Measurements from ENCODE around the gene INCA1.
A peak's percentile ranks its signal among the peaks of the same experiment; 100 is the strongest.

Gene INCA1

DNA sequence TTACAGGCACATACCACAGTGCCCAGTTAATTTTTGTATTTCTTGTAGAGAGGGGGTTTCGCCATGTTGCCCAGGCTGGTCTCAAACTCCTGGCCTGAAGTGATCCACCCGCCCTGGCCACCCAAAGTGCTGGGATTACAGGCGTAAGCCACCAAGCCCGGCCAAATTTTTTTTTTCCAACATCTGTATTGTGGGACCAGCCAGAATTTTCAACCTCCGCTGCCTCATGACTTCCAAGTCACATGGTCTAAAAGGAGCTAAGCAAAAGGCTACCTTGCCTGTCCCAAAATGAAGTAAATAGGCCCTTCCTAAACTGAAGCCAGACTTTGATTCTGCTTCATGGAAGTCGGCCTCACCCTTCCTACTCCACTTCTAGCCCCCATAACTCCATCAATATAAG, 25.5 kb downstream of the INCA1 start:
- no peak for DNase-seq (ENCODE audit: low read depth in 2 of 2)

DNA sequence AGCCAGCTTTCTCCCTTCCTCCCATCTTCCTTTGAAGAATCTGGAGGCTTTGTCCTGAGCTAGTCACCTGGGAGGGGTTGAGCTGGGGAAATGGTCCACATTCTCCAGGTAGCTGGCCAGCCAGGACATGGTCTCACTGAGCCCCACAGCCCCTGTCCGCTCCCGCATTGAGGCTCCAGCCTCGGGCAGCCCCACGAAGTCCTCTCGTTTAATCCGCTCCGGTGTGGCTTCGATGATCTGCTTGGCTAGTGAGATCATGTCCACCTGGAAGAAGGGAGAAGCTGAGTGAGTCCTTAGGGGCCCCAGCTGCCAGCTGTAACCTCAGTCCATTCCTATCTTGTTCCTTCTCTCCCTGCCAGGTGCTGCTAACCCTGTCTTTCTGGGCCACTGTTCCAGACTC, 27.0 kb downstream of the INCA1 start:
- DNase-seq (ENCODE audit: low read depth in 2 of 2) = no peak

DNA sequence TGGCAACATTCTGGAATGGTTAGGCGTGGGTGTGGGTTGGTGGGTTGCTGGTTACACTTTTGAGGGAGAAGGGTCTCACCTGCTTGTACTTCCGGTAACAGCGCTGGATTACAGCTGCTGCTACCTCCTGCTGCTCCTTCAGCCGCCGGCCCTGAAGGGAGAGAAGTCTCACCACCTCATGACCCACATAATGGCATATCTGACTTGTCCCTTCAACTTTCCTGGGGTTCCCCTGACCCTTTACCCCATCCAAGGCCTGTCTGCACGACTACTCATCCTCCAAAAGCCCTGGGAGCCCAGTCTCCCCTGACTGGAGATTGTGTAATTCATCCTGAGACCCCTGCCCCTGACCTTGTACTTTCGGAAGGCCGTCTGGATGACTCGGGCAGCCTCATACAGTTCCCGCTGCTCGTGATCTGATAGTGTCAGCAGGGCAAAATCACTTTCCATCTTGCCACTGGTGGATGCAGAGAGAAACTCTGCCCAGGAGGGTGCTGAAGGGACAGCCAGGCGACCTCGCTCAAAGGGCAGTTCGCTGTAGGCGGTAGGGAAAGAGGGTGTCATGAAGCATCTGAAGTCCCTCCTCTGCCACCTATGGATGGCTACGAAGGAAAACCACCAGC, 27.7 kb downstream of the INCA1 start:
- no peak for DNase-seq (ENCODE audit: low read depth in 2 of 2)

DNA sequence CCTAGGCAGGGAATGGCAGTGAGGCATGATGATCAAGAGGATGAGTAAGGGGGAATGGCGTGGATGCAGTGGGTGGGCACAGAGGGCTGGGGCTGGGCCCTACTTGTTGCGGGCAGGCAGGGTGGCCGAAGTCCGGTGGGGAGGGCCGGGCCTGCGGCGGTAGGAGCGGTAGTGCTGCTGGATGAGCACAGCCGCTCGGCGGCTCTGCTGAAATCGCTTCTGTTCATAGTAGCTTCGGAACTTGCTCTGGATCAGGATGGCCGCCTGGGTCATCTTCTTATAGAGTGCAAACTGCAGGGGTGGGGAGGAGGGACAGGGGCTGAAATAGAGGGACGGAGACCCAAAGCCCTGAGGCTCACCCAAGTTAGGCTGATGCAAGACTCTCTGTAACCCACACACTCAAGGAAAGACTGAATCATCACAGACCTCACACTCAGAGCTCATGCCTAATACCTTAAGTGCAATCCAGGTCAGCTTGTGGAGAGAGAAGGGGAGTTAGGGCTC, 28.2 kb downstream of the INCA1 start:
- DNase-seq (ENCODE audit: low read depth in 2 of 2) = no peak

DNA sequence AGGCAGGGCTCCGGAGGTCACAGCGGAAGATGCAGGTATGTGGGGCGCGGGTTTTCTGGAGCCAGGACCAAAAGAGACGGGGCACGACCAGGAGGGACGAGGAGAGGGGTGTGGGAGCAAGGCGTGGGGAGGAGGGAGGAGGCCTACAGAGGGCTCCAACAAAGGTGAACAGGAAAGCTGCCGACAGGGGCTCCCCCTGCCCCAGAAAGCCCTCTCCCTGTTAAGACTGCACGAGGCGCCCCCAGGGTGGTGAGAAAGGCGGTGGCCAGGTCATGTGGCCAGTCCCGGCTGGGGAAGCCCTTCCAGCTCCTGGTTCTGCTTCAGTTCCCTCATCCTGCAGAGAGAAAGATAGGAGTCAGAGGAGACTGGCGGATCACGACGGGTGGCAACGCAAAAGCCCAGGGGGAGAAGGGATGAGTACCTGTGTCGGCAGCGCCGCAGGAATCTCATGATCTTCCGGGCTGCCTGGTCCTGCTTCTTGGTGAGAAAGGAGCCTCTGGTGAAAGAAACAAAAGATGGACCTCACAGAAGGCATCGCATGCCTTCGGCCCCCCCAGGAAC, 28.8 kb downstream of the INCA1 start:
- no peak for DNase-seq (ENCODE audit: low read depth in 2 of 2)

DNA sequence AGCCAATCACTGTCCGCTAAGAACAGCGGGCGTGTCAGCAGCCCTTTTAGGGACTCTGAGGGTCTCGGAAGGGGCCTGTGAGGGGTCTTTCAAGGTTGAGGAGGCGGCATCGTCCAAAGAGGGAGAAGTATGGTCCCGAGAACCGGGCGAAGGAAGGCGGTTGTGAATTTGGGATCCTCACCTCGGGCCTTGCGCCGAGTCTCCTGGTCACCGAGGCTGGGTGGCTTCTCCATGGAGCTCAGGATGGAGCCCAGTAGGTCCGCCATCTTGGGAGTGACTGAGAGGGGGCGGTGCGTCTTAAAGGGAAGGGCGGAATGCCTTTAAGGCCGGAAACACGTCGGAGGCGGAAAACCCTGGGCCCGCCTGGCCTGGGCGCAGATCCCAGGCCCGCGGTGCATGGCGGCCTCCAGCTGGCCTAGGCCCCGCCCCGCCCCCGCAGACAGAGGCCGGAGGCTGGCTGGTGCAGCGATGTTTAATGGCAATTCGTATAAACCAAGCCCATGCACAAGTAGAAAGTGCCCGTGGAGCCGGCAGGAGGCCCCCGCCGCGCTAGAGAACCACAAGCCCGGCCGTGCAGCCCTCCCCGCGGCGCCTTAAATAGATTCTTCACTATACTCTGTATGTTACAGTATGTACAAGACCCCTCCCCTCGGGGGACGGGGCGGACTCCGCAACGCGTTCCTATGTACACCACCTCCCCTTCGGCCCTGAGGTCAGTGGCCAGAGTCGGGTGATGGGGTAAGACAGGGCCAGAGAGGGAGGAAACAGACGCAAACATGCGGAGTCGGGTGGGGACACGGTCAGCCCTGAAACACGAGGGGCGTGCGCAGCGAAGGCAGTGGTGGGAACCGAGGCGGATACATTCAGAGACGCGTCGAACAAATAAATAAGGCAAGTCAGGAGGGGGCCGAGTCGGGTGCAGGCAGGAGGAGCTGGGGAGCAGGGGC, 29.5 kb downstream of the INCA1 start, which contains the start of gene SPAG7:
TSS of gene SPAG7 (minus strand) at position 279 of the 947 bp plus-strand sequence. CDS start at position 266, 13 bp downstream.
- peak; percentile 86 to 88 for DNase-seq (ENCODE audit: low read depth in 2 of 2)

DNA sequence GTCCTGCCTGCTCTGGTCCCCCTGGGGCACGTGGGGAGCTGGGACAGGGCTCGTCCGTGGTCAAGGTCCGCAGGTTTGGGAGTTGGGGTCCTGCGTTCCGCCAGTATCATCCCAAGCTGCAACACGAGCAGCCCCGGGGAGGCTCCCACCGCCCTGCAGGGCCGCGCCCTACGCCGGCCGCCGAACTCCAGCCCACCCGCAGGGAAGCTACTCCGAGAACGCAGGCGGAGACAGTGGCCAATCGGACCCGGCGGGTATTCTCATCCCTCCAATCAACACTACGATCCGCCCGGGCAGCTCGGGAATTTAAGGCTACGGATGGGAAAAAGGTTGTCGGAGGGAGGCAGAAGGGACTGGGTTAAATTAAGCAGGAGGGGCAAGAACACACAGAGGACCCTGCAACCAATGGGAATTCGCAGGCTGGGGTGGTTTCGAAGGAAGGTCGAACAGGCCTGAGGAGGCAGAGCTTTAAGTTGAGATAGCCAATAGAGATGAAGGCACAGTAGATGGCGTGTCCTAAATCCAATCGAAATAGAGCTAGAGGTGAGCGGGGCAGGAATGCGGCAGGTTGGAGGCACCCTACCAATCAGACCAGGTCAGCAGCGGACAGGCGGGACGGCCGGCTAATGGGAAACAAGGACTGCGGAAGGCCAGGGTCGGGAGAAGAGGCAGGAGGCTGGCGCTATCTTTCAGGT, 30.3 kb downstream of the INCA1 start:
- DNase-seq (ENCODE audit: low read depth in 2 of 2) = peak; percentile 92 to 94

DNA sequence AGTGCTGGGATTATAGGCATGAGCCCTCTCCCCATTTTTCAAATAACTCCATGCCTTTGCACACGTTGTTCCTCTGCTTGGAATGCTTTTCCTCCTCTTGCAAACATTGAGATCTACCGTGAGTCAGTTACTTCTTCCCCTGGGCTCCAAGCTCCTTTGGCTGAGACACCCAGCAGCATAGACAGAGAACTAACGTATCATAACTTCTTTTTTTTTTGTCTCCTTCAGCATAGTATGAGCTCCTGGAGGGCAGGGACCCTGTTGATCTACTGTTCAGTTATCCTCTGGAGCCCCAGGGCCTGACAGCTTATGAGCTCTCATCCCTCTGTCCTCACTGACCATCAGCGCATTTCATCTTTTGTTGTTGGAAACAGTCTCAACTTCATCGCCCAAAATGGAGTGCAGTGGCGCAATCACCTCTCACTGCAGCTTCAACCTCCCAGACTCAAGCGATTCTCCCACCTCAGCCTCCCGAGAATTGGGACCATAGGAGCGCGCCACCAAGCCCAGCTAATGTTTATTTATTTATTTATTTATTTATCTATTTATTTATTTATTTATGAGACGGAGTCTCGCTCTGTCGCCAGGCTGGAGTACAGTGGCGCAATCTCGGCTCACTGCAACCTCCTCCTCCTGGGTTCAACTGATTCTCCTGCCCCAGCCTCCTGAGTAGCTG, 31.9 kb downstream of the INCA1 start:
- no peak for DNase-seq (ENCODE audit: low read depth in 2 of 2)

DNA sequence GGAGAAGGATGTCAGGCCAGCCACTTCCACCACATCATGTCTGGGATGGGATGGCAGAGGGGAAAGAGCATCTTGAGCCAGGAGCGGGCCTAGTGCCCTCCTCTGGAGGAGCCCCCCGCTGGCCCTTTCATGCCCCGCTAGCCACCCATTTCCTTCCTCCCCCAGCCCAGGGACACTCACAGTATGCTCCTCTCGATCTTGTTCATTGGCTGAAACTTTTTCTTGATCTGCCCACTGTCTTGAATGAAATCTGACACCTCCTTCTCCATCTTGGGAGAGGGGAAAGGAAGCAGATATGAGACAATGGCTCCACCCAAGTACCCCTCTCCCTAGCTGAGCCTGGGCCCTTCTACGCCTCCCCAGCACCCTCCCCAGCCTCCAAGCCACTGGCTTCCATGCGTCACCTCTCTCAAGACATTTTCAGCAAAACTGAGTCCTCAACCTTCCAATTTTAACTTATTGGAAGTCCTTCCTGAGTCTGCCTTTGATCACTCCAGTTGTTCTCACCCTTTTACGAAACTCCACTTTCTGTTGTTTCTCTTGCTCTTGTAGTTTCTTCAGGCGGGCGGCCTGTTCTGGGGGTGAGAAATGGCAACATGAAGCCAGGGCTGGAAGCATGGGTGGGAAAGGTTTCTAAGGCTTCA, 36.9 kb downstream of the INCA1 start:
- DNase-seq (ENCODE audit: low read depth in 2 of 2) = no peak

DNA sequence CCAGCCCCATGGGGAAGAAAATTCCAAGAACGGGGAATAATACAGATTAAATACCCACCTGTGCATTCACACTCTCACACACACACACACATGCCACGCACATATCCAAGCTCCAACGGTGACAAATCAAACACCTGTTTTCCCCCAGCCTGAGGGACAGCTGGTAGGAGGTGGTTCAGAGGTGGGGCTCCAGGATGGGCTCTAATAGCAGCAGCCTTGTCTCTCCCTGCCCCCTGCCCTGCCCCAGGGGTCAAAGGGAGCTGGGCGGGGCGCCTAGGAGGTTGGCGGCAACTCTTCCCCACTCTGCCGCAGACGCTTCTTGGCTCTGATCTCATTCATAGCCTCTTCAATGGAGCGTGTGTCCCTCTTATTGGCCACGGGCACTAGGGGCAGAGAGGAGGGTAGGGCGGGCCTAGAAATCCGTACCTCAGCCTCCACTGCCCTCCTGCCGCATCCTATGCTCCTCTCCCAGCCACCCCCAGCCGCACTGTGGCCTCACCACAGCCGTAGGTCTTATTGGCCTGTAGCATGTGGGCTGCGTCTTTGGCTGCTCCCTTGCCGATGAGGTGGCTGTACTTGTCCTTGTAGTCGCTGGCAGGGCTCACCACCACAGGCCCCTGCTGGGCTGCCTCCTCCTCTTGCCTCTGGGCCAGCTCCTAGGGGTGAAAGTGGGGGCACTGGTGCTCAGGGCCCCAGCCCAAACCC, 37.9 kb downstream of the INCA1 start:
- no peak for DNase-seq (ENCODE audit: low read depth in 2 of 2)

DNA sequence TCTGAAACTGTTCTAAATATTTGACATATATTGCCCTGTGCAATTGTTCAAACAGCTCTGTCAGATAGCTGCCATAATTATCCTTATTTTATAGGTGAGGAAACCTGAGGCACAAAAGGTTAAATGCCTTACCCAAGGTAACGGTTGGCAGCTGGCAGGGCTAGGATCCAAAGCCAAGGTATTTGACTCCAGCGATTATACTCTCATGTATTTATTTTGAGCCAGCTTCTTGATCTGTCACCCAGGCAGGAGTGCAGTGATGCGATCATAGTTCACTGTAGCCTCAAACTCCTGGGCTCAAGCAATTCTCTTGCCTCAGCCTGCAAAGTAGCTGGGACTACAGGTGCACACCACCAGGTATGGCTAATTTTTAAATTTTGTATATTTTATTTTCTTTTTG, 39.2 kb downstream of the INCA1 start:
- no peak for DNase-seq (ENCODE audit: low read depth in 2 of 2)

DNA sequence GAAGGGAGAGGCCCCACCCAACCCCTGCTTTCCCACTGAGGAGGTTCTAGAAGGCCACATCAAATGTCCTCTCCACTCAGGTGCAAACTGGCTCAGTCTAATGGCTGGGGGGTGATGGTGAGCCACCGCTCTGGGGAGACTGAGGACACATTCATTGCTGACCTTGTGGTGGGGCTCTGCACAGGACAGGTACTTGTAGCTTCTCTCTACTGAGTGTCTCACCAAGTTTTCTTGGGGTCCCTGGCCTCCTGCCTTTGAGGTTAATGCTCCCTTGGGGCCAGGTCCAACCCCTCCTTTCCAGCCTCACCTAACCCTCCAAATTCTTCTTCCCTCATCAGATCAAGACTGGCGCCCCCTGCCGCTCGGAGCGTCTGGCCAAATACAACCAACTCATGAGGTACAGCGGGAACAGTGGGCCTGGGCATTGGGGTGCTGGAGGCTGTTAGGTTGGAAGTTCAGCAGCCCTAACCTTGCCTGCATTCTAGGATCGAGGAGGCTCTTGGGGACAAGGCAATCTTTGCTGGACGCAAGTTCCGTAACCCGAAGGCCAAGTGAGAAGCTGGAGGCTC, 40.7 kb downstream of the INCA1 start:
- no peak for DNase-seq (ENCODE audit: low read depth in 2 of 2)

DNA sequence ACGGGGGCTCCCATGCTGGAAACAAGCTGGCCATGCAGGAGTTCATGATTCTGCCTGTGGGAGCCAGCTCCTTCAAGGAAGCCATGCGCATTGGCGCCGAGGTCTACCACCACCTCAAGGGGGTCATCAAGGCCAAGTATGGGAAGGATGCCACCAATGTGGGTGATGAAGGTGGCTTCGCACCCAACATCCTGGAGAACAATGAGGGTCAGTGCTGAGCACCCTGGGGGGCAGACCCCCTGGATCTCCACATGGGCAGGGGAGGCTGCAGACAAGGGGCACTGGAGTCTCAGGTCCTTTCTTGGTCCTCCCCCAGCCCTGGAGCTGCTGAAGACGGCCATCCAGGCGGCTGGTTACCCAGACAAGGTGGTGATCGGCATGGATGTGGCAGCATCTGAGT, 42.2 kb downstream of the INCA1 start:
- DNase-seq (ENCODE audit: low read depth in 2 of 2) = no peak

DNA sequence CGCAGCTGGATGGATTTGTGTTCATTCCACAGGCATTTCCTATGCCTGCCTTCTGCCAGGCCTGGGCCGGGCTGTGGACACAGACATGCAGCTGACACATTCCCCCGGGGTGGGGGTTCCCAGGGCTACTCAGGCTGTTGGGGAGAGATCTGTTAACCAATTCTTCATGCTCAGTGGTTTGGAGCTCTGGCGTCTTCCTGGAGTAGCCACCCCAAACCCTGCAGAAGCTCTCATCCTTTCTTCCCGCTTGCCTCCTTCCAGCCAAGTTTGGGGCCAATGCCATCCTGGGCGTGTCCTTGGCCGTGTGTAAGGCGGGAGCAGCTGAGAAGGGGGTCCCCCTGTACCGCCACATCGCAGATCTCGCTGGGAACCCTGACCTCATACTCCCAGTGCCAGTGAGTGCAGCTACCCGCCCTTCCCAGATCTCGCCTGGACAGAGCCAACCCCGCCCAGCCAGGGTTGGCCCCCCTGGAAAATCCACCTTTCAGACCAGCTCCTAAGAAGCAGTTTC, 43.8 kb downstream of the INCA1 start:
- DNase-seq (ENCODE audit: low read depth in 2 of 2) = no peak

DNA sequence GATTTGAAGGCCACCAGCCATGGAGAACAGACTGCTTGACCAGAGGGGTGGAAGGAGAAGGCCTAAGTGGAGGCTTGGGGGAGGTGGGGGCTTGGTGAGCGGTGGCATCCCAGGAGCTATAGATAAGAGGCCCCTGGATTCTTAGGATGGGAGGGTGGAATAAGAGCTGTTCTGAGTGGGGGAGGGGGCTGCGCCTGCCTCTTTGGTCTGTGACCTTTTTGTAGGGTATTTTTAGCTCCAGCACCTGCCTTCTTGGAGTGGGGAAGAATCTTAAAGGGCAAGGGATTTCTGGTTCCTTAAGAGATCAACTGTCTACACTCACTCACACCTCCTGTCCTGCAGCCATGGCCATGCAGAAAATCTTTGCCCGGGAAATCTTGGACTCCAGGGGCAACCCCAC, 45.8 kb downstream of the INCA1 start:
- no peak for DNase-seq (ENCODE audit: low read depth in 2 of 2)

DNA sequence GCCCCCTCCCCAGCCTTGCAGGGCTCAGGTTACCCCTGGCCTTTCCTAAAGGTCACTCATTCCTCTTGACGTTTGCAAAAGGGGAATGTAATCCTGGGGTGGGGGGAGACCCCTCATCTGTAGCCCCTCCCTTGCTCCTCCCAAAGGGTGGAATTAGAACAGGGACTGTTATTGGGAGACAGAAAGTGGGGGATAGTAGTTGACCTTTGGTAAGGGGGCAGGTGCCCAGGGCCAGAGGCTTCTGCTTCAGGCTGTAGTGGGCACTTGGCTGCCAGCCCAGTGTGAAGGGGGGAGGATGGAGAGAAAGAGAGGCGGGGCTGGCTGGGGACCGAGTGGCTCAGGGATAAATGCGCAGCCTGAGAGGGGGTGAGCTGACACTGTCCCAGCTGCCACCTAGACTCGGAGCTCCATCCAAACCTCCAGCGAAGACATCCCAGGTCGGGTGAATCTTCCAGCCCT, 46.5 kb downstream of the INCA1 start, which contains the start of gene ENO3:
TSS of gene ENO3 (plus strand) at position 374 of the 459 bp plus-strand sequence. CDS start 711 bp downstream, outside the sequence.
- DNase-seq (ENCODE audit: low read depth in 2 of 2) = no peak

DNA sequence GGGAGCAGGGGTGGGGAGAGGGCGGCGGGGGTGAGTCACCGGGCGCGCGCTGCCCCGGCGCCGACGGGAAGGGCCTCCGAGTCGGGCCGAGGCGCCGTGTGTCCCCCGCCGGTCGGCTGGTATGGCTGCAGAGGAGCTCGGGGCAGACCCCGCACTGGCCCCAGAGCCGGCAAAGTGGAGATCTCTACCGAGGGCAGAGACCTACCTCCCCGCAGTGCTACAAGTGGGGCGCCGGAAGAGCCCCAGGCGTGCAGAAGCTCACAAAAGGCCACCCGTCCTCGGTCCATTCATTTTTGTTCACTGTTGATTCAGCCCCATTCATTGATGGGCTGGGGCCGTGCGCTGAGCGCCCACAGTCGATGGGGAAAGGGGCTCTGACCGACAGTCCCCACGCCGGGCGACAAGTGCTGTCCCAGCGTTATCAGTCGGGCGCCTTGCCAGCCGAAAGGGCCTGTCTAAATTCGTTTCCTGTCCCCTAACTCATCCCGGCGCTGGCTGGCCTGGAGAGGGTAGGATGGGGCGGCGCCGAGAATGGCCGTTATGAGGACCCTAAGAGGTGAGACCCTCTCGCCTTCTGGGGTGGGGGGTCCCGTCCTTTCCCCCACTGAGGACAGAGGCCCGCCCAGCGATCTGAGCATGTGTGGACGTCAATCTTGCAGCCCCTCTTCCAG, 47.1 kb downstream of the INCA1 start:
- peak in 1 of 2 donors; percentile 67 for DNase-seq (ENCODE audit: low read depth in 2 of 2)

DNA sequence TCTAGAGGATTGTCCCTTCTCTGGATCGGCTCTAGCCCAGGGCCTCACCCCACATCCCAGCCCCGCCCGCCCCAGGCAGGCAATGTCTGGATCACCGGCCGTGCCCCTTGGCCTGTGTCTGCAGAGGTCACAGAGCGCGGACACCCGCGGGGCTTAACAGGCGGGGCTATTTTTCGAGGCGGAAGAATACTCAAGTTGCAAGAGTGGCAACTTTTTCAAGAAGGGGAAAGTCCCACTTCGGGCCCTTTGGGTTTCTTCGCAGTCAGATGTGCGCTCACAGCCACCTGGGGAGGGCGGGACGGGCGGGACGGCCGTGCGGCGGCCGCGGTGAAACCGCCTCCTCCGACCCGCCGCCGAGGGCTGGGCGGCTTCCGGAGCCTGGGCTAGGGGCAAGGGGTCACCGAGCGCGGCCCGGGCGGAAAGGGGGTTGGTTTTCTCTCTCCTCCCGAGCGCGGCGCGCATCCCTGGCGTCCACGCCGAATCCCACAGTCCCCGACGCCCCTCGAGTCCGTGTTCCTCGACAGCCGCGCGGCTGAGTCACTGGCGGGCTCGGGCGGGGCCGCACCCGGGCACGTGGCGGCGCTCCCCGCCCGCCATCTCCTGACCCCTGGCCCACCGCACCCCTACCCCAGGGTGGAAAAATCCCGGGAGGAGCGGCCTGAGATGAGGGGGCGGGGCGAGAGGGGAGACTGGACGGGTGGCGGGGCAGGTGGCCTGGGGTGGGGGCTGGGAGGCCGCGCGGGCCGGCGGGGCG, 47.8 kb downstream of the INCA1 start:
- DNase-seq (ENCODE audit: low read depth in 2 of 2) = peak; percentile 60 to 69
